Hepatic stellate cell (primary cell): ENCODE data around the gene ZC3H8.
"Not testable (repeated sequence)": the region's sequence is repeated elsewhere in the genome, so short reads cannot be mapped to it uniquely, and the experiment has no call there.

Source experiments
- DNase-seq: peaks from one replicate; pipeline ENCODE4 v3.0.0; 2011; ENCODE audit warnings: low spot score

Gene ZC3H8

DNA sequence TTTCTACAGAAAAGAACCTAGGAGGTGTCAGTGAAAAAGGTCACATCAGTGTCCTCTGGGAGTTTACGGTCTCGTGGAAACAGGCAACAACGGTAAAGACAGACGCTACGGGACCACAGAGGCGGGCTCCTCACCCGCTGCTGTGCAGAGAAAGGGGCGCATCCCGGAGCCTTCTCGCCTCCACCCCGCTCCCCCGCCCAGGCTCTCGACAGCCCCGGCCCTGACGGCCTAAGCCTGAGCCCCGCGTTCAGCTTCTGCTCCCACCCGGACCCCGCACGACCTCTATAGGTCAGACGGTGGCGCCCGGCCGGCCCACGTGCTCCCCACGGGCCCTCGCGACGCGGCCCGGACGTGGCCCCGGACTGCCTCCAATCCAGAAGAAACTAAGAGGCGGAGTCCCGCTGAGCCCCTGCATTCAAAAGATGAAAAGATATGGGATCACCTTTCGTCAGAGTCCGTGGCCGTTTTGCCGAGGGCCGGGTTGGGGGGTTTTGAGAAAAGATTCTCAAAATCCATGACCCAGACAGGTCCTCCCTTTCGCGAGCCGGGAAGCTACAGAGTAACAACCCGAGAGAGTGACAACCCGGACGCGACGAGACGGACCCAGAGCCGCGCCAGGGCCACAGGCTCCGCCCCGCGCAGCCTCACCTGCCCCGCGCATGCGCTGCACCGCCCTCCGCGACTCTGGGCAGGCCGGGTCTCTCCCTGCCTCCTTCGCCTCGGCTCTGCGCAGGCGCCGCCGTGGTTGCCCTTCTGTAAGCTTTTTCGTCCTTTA lies at the start of gene ZC3H8:
Gene ZC3H8, minus strand, starts transcription at position 577 of the 775 bp plus-strand sequence. Its CDS starts 61 bp downstream, at position 516.
- DNase-seq, result peak; percentile 98

DNA sequence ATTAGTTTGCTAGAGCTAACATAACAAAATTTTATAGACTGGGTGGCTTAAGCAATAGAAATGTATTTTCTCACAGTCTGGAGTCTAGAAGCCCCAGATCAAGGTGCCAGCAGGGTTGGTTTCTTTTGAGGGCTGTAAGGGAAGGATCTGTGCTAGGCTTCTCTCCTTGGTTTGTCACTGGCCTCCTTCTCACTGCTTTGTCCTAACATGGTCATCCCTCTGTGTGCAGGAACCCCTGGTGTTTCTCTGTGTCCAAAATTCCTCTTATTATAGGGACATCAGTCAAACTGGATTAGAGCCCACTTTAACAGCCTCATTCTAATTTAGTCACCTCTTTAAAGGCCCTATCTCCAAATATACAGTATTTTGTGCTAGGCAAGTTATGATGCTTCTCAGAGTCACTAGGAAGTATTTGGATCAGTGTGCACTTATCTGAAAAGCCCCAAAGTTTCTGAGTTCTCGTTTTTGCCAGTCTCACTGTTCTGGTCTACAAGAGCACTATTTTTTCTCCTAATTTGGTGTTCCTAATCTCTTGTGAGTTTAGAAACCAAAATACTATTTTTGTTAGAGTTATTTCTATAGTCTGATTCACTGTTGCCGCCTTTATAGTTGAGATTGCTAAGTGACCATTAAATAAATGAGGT lies 49.6 kb upstream of the ZC3H8 start:
- no peak for DNase-seq

DNA sequence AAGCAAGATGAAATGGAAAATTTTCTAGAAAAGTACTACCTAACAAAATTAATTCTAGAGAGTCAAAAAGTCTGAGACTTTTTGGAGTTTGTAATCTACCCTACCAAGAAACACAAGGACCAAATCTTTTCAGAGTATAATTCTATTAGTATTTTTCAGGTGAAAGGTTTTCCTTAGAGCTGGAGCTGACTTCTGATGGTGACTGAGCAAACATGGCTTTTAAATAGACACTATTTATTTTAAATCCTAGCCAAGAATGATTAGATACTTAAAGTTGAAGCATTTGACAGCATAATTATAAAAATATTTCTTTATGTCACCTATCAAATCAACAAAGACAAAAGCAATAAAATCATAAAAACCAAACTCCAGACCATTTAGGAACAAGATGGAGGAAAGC lies 47.1 kb upstream of the ZC3H8 start:
- DNase-seq, result no peak

DNA sequence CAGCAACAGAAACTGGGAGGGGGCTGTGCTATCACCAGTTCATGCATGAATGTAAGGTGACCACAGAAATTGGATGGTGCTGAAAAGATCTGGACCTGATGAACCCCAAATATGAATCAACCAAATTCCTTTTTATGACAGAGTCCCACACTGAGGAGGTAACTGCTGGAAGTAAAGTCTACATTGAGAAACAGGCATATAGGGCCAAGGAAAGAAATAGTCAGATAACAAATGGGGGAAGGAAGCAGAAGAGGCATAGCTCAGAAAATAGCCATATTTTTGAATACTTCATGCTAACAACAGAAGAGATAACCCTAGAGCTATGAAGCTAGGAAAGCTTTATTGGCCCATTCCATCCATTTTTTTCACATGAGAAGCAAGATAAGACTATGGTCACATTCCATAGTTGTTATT lies 46.3 kb upstream of the ZC3H8 start:
- no peak for DNase-seq

DNA sequence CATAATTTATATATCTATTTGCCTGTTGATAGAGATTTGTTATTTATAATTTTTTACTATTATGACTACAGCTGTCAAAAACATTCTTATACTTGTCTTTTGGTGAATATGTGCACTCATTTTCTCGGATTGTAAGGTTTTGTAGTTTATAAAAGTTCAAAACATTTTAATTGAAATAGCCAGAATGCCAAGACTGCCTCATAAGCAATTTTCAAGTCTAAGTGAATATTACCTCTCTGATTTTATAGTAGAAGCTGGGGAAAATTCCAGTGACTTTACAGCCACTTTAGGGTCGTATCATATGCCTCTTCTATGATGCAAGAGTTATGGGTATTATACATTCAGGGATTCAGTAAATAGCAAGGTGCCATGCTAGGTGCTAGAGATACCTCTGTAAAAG lies 41.6 kb upstream of the ZC3H8 start:
- DNase-seq, result no peak

DNA sequence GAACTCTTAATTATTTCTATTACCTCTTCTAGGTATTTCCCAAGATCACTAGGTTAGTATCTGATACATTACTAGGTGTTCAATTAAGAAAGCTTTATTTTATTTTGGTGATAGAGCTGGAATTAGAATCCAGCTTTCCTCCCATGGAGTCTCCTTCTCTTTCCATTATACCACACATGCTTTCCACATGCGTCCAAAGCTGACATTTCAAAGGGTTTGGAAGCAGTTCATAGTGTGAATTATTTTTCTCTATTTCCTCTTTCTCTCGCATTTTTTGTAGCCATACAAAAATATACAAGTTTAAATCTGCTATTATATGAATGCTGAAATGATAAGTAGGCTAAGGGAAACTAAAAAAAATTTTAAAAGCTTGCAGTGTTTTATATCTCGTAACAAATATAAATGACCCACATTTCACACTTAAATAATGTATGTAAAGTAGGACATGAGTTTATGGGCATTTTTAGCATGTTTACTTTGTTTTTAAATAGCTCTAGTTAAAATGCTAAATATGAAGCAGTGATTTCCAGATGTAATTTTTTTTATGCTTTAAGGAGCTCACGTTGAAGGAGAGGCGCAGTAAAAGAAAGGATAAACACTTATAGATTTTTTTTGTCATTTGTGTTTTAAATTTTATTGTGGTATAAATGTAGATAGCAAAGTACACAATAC lies 40.7 kb upstream of the ZC3H8 start:
- DNase-seq, result no peak

DNA sequence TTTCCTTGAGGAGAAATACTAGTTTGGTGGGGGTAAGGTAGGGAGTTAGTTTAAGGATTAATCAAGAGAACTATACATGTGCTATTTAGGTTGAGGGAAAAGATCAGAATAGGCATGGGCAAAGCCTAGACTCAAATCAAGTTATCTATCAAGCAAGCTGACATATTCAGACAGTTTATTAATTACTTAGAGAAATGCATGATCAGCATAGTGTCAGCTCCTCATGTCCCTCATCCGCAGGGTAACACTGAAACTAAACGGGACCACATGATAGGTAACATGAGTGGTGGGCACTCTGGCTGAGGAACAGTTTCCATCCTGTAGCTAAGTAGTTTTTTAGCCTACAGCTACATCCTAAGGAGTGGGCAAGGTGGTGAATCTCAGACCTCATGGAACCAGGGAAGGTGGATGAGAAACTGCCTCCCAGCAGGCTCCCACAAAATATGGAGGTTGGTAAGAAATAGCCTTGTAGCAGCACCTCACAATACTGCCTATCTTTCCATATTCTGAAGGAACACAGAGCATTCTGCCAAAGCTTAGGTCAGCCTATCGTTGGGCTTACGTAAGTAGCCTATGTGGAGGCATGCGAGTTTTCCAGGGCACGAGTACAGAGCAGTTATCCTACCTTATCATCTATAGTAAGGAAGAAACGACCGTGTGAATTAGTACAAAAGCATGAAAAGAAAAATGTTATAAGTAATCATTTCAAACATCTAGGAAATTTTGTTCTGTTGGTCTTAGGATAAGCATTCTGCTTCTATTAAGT lies 39.0 kb upstream of the ZC3H8 start:
- no peak for DNase-seq

DNA sequence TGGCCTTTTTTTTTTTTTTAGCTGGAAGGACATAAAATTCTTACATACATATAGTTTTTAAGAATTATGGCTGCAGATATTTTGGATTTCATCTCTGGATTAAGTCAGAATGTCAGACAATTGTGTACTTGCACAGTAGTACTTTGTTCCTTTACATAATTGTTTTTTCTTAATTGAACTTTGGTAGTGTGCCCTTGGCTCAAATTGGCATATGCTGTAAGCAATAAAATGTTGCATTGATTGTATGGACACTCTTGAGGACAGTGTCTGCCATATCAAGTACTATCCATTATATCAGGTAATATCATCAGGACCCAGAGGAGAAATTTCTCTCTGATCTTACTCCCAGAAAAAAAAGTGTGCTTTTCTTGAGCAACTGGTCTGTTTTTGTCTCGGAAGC lies 35.8 kb upstream of the ZC3H8 start:
- no peak for DNase-seq

DNA sequence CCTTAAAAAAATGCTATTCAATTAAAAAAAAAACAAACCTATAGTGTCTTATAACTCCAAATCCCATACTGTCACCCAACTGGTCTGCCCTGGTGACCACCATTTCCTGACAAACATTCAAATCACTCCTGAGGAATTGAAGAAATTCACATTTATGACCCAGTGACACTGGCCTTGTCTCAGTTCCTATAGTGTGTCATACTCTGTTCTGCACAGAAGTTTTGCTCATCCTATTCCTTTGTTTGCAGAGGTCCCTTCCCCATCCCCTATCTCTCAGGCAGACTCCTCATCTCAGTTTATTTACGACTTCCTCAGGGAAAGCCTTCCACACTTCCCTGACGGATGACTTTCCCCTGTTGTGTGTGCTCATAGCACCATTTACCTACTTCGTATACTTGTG lies 35.2 kb upstream of the ZC3H8 start:
- peak; percentile 4 for DNase-seq

DNA sequence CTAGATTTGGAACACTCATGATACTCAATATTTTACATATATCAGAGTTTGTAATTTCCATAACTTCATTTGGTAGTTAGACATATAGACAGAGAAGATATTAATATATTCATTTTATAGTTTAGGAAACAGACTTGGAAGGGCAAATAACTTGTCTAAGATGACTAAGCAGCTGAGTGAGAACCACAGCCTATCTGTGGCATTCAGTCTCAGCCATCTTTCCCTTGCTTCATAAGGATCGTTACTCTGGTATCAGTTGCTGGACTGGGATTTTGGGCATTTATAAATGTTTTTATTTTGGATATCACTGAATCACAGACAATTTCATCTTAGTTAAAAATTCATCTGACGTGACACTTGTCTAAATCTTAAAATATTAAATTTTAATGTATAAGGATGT lies 28.7 kb upstream of the ZC3H8 start:
- peak; percentile 15 for DNase-seq

DNA sequence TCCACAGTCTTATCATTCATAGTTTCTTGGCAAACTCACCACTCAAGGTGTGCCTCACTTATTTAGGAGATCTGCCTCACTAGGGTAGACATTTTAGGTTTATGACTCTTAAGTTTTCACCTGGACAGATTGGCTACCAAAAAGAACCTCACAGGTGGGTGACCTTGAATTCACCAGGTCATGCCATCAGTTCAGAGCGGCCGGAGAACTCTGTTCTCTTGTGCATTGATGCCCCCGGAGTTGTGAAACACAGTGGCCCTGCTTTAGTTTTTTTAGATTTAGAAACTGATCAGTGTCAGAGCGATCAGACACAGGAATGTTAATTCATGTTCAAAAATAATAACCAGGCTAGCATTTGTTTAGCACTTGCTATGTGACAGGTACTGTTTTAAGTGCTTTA lies 27.2 kb upstream of the ZC3H8 start:
- not testable (repeated sequence) for DNase-seq

DNA sequence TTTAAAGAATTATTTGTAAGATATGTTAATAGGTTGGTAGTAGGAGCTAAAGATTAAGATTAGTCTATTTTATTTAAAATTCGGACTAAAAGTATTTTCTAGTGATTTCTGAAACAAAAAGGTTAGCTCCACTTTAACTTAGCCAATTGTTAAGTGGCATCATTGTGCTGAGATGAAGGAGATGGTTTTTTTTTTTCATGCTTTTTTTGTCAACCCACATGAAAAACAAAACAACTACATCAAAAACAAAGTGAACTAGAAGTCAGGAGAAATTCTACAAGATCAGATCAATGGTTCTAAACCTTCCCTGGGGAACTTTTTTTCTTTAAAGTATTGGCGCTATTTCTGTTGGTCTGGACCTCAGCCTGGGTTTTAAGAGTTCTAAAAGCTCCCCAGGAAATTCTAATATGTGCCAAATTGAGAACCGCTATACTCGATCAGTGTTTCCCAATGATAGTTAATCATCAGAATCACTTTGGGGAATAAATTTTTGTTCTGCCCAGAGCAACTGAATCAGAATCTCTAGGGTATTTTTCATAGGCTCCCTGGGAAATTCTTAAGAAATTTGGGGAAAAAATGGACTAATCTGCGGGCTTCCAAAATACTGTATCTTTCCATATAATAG lies 22.9 kb upstream of the ZC3H8 start:
- no peak for DNase-seq

DNA sequence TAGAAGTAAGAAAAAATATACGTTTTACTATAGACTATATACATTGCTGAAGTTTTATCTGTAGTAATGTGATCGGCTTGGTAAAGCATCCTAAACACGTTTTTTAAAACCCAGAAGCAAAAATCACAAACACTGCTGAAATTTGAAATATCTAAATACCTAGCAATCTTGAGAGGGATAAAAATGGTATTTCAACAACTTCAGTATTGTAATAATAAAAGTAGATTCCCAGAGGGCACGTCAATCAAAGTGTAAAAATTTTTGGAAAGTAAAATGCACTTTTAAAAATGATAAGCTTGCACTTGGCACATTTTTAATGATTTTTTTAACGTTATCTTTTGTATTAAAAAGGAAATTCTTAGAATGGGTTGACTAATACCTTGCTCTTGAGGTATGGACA lies 22.1 kb upstream of the ZC3H8 start:
- no peak for DNase-seq

DNA sequence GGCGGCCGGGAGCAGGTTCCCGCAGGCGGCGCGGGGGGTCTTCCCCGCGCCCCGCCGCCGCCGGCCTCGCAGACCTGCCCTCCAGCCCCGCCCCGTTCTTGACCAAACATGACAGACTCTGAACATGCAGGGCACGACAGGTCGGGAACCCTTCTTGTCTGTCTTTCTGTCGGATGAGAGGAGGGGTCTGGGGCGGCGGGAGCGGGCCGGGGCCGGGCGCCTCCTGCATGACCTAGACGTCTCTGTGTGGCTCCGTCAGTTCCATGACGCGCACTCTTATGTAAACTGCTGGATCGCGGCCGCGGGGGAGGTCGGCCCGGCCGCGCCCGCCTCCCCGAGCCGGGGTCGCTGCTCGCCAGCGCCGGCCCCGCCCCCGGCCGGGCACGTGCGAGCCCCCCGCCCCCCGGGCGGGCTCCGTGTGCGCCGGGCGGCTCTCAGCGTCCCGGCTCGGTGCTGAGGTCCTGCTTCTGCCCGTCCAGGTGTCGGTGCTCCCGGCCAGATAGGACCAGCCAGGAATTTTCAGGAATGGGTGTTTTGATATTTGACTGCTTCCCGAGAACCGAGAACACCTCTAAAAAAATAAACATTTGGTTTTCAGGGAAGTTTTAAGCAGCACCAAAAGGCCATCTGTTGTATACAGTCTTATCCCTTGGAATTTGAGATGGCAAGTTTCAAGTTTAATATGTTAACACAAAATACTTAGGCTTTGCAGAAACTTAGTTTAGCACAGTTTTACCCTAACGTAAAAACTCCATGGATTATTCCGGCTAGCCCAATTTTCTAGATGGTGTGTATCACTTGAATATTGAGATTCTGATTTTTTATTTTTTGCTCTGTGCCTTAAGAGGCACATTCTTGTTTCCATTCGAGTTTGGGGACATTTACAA lies 21.3 kb upstream of the ZC3H8 start:
- peak; percentile 51 for DNase-seq

DNA sequence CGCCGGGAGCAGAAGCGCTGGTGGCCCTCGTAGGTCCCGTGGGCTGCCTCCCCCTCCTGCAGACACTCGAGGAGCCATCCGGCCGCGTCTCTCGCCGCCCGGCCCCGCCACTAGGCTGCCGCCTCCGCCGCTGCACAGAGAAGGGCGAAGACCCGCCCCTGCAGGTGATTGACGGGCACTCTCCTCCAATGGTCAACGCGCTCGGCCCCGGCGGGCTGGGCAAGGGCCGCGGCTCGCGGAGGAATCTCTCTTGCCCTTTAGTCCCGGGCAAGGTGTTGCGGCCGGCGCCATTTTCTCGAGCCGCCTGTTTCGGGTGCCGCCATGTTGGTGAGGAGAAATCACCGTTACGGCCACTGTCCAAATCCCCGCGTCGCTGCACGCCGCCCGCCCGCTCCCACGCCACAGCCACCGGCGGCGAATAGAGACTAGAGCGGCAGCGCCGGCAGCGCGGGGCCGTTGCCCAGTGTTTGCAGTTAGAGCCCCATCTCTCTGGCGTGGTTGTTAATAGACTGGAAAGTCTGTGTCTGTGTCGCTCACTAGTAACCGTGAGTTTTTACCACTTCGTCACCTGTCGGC lies 20.6 kb upstream of the ZC3H8 start, which contains the start of gene ZC3H6:
Gene ZC3H6, plus strand, starts transcription at position 287 of the 576 bp plus-strand sequence. CDS start 398 bp downstream, outside the sequence.
- DNase-seq, result peak; percentile 93

DNA sequence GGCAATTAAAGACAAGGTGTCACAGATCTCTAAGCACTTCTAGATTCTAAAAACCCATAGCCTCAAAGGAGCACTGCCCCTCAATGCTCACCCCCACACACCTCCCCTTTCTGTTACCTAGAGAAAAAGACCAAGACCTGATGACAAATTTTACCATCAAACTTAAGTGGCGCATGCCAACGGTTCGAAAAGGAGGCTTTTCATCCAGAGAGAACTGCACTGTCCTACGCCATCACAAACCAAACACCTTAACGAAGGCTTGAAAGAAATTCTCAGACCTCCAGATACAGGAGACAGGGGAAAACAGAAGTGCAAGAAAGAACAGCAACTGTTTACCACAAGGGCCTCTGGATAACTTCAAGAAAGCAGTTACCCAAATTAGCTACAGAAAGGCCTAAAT lies 18.5 kb upstream of the ZC3H8 start:
- DNase-seq, result no peak

DNA sequence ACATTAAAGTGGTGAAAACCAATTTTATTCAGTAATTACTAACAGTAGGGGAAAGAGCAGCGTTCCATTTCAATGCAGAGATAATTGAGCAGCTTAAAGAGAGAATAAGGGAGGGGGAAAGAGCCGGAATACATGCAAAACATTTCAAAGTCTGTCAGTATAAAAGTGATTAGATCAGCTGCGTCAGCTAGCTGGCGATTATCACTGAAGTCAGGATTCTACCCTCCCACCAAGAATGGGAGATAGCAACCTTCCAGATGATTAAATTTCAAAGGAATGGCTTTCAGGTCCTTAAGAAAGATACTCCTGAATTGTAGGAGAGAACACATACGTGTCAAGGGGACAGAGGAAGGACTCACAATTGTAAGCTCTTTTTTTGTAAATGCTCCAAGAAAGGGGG lies 17.8 kb upstream of the ZC3H8 start:
- DNase-seq, result no peak

DNA sequence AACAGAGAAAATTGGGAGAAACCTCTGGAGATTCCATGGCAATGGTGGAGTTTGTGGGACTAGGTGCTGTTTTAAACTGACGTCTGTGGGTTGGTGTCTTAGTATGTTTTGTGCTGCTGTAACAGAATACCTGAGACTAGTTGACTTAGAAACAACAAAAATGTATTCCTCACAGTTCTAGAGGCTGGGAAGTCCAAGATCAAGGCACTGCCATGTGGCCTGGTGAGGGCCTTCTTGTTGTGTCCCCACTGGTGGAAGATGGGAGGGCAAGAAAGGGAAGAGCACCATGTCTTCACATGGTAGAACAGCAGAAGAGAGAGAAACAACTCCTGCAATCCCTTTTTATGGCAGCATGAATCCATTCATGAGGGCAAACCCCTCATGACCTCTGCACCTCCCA lies 13.7 kb upstream of the ZC3H8 start:
- DNase-seq, result no peak

DNA sequence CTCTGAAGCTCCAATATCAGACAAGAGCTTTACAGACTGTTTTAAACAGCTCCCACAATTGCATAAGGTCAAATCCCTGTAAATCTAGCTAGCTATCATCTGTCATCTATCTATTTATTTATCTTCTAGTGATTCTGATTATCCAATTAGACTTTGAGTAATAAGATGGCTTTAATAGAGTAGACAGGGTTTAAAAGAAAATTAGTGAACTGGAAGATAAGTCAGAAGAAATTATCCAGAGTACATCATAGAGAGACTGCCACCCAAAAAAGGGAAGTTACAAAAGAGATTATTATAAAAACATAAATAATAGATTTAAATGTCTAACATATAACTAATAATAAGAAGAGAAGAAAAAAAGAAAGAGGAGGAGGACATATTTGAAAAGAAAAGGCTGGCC lies 8.0 kb upstream of the ZC3H8 start:
- no peak for DNase-seq

DNA sequence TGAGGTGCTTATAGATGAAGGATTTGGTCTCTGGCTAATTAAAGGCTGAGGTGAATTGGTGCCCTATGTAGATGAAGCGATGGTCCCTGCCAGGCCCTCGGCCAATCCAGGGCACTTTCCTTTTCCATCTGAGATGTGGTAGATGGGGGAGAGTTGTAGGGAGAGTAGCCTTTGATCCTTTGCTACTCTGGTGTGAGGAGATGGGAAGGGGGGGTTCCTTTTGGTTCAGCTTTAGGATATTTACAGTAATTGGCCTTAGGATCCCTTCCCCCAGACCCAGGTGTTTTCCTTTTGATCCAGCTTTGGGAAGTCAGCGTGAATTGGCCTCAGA lies 5.4 kb upstream of the ZC3H8 start:
- DNase-seq, result no peak
